K562 (cell line): ENCODE measurements around the gene MRPL41. TPM values are rescaled to one million over a fixed set of nuclear protein-coding genes. Genes with fewer than 3 reads are reported as not detected.
A peak's percentile ranks its signal among the peaks of the same experiment; 100 is the strongest.

ENCODE experiments used
- AFF1 ChIP-seq, 2 experiments: fragments of 450-650 bp; IDR thresholded peaks; 2 replicates each; pipeline ENCODE4 v1.6.1; 2018; ENCODE audit warnings: mild to moderate bottlenecking in 2 of 2, low read depth in 1 of 2; ENCODE audit not compliant: partially characterized antibody in 2 of 2
- CBX1 ChIP-seq: sonication (generic); IDR thresholded peaks from 2 replicates; pipeline ENCODE4 v1.6.1; 2016; ENCODE audit warnings: antibody characterized with exemption, low read depth, mild to moderate bottlenecking
- DACH1 ChIP-seq: fragments of 450-650 bp; IDR thresholded peaks from 2 replicates; pipeline ENCODE4 v1.6.1; 2018; ENCODE audit not compliant: partially characterized antibody
- FOSL1 ChIP-seq: fragments of 200-800 bp; sonication (Bioruptor generic); conservative IDR thresholded peaks from 2 replicates; pipeline ENCODE4 v1.6.1; 2016; ENCODE audit warnings: missing genetic modification characterization, missing compliant biosample characterization
- HDAC1 ChIP-seq, 2 experiments: fragments of 450-650 bp; IDR thresholded peaks; 2 replicates each; pipeline ENCODE4 v1.6.1; 2016 to 2017; ENCODE audit warnings: inconsistent platforms in 1 of 2, mild to moderate bottlenecking in 1 of 2, moderate library complexity in 1 of 2
- MAFG ChIP-seq: fragments of 450-650 bp; conservative IDR thresholded peaks from 2 replicates; pipeline ENCODE4 v1.6.1; 2016; ENCODE audit warnings: missing genetic modification characterization, missing compliant biosample characterization
- NBN ChIP-seq: fragments of 450-650 bp; IDR thresholded peaks from 2 replicates; pipeline ENCODE4 v1.6.1; 2016; ENCODE audit warnings: low read depth, mild to moderate bottlenecking
- NEUROD1 ChIP-seq: fragments of 150-350 bp; IDR thresholded peaks from 2 replicates; pipeline ENCODE4 v1.6.1; 2014; ENCODE audit warnings: borderline replicate concordance, low read length, low read depth; ENCODE audit not compliant: partially characterized antibody
- PCBP1 ChIP-seq: fragments of 200-400 bp; formaldehyde crosslinking; IDR thresholded peaks from 2 replicates; pipeline ENCODE4 v1.6.1; 2018; ENCODE audit warnings: mild to moderate bottlenecking, low read depth, low read length; ENCODE audit not compliant: poor library complexity, severe bottlenecking
- SOX6 ChIP-seq: fragments of 450-650 bp; IDR thresholded peaks from 2 replicates; pipeline ENCODE4 v1.6.1; 2014; ENCODE audit warnings: mild to moderate bottlenecking
- THRAP3 ChIP-seq: fragments of 450-650 bp; IDR thresholded peaks from 2 replicates; pipeline ENCODE4 v1.6.1; 2016; ENCODE audit warnings: mild to moderate bottlenecking, inconsistent platforms, borderline replicate concordance
- U2AF2 ChIP-seq: fragments of 200-400 bp; formaldehyde crosslinking; optimal IDR thresholded peaks from 2 replicates; pipeline ENCODE3; 2017; ENCODE audit warnings: low read depth, mild to moderate bottlenecking, low read length
- ZBTB26 ChIP-seq: fragments of 450-650 bp; formaldehyde crosslinking; IDR thresholded peaks from 2 replicates; pipeline ENCODE4 v1.4.0; 2022; ENCODE audit warnings: missing genetic modification characterization
- polyA plus RNA-seq, 8 experiments: library from polyadenylated mRNA; depleted of rRNA in 4 of 8; stranded (reverse) in 5 of 8; unstranded in 3 of 8; fragments of >200 nt; fragmentation: Nextera tagmentation in 2 of 8; fragmentation: Illumina TruSeq in 1 of 8; extraction: Ambion mirVana in 2 of 8; extraction: Trizol in 1 of 8; gene quantifications; 2 replicates each; pipeline versions ENCODE4 v1.2.1 to v1.2.3, GENCODE V29; 2011 to 2014; ENCODE audit warnings: inconsistent platforms in 1 of 8, missing spikeins in 1 of 8
- total RNA-seq, 7 experiments: library from RNA; depleted of rRNA in 6 of 7; stranded (reverse); fragments of >200 nt in 6 of 7; fragmentation: Illumina TruSeq in 2 of 7; extraction: Trizol in 2 of 7; gene quantifications; 2 replicates each; pipeline versions ENCODE4 v1.2.1 to v1.2.3, GENCODE V29; 2011 to 2021; ENCODE audit warnings: low replicate concordance in 1 of 7
- TF ChIP-seq, protein P1 (sequence below): fragments of 450-650 bp; IDR thresholded peaks from 2 replicates; pipeline ENCODE4 v1.6.1; 2017; ENCODE audit warnings: antibody characterized with exemption, mild to moderate bottlenecking
- TF ChIP-seq, protein P2 (sequence below), 2 experiments: fragments of 250-450 bp in 1 of 2; fragments of 450-650 bp in 1 of 2; sonication (Bioruptor Pico) in 1 of 2; IDR thresholded peaks; 2 replicates each; pipeline versions ENCODE4 v1.6.1 to v1.8.0; 2016 to 2021; ENCODE audit warnings: mild to moderate bottlenecking in 2 of 2, moderate library complexity in 2 of 2, missing compliant biosample characterization in 1 of 2, missing genetic modification characterization in 1 of 2
- TF ChIP-seq, protein P3 (sequence below): sonication (generic); IDR thresholded peaks from 2 replicates; pipeline ENCODE4 v1.6.1; 2016

The MRPL41 gene
- total and polyA plus RNA-seq, 9 of the 15 experiments (the other 6 are each of a cell fraction or from before 2014, with no cell fraction given) = 2.6 to 259 (median 21.6) TPM

GRCh38 chr9:137511758-137512463 lies 39.8 kb upstream of the MRPL41 start (continued):
- TF ChIP-seq AFF1 (IDR thresholded peaks at IDR 0.05; ENCODE audit: low read depth in 1 of 2, partially characterized antibody in 2 of 2) = peak in 1 of 2 experiments; percentile 38
- no peak; a peak in 1 of 4 replicates for TF ChIP-seq HDAC1 (IDR thresholded peaks at IDR 0.05)
- TF ChIP-seq, protein P1, sequence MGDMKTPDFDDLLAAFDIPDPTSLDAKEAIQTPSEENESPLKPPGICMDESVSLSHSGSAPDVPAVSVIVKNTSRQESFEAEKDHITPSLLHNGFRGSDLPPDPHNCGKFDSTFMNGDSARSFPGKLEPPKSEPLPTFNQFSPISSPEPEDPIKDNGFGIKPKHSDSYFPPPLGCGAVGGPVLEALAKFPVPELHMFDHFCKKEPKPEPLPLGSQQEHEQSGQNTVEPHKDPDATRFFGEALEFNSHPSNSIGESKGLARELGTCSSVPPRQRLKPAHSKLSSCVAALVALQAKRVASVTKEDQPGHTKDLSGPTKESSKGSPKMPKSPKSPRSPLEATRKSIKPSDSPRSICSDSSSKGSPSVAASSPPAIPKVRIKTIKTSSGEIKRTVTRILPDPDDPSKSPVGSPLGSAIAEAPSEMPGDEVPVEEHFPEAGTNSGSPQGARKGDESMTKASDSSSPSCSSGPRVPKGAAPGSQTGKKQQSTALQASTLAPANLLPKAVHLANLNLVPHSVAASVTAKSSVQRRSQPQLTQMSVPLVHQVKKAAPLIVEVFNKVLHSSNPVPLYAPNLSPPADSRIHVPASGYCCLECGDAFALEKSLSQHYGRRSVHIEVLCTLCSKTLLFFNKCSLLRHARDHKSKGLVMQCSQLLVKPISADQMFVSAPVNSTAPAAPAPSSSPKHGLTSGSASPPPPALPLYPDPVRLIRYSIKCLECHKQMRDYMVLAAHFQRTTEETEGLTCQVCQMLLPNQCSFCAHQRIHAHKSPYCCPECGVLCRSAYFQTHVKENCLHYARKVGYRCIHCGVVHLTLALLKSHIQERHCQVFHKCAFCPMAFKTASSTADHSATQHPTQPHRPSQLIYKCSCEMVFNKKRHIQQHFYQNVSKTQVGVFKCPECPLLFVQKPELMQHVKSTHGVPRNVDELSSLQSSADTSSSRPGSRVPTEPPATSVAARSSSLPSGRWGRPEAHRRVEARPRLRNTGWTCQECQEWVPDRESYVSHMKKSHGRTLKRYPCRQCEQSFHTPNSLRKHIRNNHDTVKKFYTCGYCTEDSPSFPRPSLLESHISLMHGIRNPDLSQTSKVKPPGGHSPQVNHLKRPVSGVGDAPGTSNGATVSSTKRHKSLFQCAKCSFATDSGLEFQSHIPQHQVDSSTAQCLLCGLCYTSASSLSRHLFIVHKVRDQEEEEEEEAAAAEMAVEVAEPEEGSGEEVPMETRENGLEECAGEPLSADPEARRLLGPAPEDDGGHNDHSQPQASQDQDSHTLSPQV = peak; percentile 81; the same call in 1 of the 2 replicates
- TF ChIP-seq DACH1 = peak; percentile 65
- peak; percentile 21 for TF ChIP-seq NEUROD1
- TF ChIP-seq THRAP3 = no peak
- no peak for TF ChIP-seq ZBTB26 (CRISPR knock-in tag)
- TF ChIP-seq SOX6 = peak; percentile 90
- TF ChIP-seq CBX1 = no peak
- TF ChIP-seq FOSL1 (tag) = peak; percentile 98
- TF ChIP-seq, protein P2, sequence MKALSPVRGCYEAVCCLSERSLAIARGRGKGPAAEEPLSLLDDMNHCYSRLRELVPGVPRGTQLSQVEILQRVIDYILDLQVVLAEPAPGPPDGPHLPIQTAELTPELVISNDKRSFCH (CRISPR knock-in tag; IDR thresholded peaks at IDR 0.05) = no peak
- TF ChIP-seq, protein P2 (tag; IDR thresholded peaks at IDR 0.05) = peak; percentile 76
- peak; percentile 62 for TF ChIP-seq MAFG (tag)
- TF ChIP-seq NBN = no peak
- TF ChIP-seq, protein P3, sequence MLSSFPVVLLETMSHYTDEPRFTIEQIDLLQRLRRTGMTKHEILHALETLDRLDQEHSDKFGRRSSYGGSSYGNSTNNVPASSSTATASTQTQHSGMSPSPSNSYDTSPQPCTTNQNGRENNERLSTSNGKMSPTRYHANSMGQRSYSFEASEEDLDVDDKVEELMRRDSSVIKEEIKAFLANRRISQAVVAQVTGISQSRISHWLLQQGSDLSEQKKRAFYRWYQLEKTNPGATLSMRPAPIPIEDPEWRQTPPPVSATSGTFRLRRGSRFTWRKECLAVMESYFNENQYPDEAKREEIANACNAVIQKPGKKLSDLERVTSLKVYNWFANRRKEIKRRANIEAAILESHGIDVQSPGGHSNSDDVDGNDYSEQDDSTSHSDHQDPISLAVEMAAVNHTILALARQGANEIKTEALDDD = no peak
- no peak for TF ChIP-seq PCBP1
- no peak for TF ChIP-seq U2AF2
